ENCODE measurements around the gene PPM1H.
"Not testable (repeated sequence)": the region's sequence is repeated elsewhere in the genome, so short reads cannot be mapped to it uniquely, and the experiment has no call there.

Gene PPM1H

DNA sequence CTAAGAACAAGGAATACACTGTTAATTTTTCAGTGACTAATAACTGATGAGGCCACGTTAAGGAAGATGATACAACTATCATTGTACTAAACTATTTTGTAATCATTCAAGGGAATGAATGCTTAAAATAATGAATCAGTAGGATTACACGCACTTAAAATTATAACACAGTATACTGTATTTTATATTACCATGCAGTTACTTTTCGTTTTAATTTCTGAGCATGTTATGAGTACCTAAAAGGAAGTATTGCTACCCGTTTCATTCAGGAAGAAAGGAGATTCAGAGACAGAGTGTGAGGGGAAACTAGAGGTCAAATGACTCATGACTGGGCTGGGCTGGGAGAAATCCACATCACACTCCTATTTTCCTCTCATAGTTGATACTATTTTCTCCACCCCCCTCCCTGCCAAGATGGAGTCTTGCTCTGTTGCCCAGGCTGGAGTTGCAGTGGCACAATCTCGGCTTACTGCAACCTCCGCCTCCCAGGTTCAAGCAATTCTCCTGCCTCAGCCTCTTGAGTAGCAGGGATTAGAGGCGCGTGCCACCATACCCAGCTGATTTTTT is 202.0 kb downstream of the PPM1H start:
- peak; percentile 75 for DNase-seq (ENCODE audit: low read depth)
- no peak overlapping the region for H3K4me3 ChIP-seq (replicated peaks; ENCODE audit: low read depth, low read length)
- TF ChIP-seq, protein P1, sequence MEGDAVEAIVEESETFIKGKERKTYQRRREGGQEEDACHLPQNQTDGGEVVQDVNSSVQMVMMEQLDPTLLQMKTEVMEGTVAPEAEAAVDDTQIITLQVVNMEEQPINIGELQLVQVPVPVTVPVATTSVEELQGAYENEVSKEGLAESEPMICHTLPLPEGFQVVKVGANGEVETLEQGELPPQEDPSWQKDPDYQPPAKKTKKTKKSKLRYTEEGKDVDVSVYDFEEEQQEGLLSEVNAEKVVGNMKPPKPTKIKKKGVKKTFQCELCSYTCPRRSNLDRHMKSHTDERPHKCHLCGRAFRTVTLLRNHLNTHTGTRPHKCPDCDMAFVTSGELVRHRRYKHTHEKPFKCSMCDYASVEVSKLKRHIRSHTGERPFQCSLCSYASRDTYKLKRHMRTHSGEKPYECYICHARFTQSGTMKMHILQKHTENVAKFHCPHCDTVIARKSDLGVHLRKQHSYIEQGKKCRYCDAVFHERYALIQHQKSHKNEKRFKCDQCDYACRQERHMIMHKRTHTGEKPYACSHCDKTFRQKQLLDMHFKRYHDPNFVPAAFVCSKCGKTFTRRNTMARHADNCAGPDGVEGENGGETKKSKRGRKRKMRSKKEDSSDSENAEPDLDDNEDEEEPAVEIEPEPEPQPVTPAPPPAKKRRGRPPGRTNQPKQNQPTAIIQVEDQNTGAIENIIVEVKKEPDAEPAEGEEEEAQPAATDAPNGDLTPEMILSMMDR (IDR thresholded peaks at IDR 0.05; ENCODE audit: low read length, missing control alignments): no peak

DNA sequence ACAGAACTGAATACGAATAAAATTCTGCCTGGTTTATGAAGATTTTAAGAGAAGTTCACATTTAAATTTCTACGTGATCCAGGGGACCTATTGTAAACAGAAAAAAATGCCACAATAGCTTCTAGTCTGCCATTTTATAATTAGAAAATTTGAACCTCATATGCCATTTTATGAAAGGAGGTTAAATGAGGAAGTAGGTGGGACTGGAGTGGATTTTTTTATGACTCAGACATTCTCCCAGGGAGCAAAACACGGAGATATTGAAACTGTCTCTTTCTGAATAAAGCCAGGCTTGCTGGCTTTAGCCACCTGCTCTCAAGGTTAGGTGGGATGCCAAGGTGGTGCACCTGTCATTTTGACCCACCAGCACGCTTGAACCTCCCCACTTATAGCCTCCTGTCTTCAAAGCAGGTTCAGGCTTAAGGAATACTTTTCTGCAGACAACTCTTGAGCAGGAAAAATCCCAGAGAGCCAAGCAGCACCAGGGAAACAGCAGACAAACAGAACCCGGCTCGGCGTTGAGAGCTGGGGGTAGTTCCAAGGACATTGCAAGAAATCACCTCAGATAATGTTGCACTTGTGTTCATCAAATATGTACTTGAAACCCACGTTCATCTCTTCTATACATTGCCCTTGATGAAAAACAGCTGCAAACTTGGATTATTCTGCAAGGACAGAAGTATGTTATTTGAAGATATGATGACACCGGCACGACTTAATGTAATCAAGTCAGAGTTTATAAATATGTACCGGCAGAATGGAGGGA is 203.7 kb downstream of the PPM1H start:
- TF ChIP-seq, protein P1 (IDR thresholded peaks at IDR 0.05; ENCODE audit: low read length, missing control alignments): no peak
- peak; percentile 39 for DNase-seq (ENCODE audit: low read depth)
- no peak overlapping the region for H3K4me3 ChIP-seq (replicated peaks; ENCODE audit: low read depth, low read length)

DNA sequence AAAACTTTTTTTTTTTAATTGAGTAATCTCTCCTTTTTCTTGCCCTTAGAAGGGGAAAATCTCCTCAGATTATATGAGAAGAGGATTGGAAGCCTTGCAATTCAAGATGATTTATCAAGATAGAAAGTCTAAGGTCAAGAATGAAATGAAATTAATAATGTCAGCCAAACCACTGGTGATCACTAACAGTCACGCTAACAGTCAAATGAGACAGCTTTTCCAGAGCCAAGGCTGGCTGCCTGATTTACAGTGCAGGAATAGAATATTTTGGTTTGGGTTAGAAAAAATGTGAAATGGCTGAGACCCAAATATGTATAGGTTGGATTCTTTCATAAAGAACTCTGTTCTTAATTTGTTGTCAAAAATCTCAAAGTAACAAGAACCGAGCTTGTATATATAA is 204.3 kb downstream of the PPM1H start:
- DNase-seq (ENCODE audit: low read depth): peak; percentile 53
- TF ChIP-seq, protein P1 (IDR thresholded peaks at IDR 0.05; ENCODE audit: low read length, missing control alignments): no peak
- H3K4me3 ChIP-seq (replicated peaks; ENCODE audit: low read depth, low read length): no peak overlapping the region

DNA sequence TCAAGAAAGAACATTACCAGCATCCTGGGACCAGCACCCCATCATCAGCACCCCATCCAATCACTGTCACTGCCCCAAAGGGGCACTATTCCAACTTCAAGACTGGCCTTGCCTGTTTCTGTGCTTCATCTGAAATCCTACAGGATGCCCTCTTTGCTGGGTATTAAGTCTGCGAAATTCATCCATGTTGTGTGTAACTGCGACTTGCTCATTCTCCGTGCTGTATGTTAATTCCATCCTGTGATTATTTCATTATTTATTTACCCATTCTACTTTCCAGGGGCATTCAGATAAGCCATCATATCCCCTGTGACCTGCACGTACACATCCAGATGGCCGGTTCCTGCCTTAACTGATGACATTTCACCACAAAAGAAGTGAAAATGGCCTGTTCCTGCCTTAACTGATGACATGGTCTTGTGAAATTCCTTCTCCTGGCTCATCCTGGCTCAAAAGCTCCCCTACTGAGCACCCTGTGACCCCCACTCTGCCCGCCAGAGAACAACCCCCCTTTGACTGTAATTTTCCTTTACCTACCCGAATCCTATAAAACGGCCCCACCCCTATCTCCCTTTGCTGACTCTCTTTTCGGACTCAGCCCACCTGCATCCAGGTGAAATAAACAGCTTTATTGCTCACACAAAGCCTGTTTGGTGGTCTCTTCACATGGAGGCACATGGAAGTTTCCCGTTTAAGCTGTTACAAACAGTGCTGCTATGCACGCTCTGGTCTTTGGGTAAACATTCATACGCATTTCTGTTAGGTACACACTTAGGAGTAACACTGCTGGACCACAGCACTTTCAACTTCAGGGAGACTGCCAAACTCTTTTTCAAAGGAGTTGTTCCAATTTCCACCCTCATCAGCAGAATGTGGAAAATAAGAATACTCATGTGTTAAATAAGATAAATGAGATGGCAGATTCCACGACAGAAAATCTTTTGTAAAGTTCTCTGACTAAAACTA is 205.1 kb downstream of the PPM1H start:
- DNase-seq (ENCODE audit: low read depth); H3K4me3 ChIP-seq (replicated peaks; ENCODE audit: low read depth, low read length): not testable (repeated sequence)

DNA sequence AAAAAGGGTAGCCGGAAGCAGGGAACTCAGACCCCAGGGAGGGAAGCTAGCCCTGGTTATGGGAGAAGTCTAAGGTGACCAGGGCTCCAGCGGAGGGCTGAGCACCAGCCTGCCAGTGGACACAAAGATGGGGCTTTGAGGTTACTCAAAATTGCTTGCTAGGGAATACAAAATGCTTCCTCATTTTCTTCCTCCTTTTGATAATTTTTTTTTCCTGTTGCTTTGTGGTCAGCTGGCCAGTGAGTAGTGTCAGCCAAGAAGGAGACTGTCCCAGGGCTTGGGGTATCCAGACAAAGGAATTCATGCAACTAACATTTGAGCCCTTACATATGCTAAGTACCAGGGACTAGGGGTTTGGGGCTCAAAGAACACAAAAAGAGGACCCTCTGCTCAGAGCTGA is 206.2 kb downstream of the PPM1H start:
- H3K4me3 ChIP-seq (replicated peaks; ENCODE audit: low read depth, low read length): no peak overlapping the region
- TF ChIP-seq, protein P1 (IDR thresholded peaks at IDR 0.05; ENCODE audit: low read length, missing control alignments): no peak

DNA sequence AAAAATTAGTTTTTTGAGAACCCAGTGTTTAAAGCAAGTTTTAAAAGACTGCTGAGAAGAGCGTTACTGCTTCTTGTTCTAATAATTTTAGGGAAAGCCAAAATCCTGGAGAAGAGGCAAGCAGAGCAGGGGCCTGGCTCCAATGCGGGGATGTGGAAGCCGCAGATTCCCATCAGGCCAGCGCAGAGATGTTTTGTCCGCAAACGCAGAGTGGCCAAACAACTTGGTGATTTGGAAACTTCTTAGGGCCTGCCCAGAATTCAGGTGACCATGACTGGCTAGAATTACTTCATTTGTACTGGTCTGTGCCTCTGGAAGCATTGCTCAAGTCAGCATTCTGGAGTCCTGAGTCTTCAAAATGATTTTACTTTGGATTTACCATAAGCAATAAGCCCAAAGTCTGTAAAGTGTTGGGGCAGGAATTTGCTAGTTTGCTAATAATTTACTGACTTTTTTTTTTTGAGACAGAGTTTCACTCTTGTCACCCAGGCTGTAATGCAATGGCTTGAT is 208.4 kb downstream of the PPM1H start:
- TF ChIP-seq, protein P1 (IDR thresholded peaks at IDR 0.05; ENCODE audit: low read length, missing control alignments): no peak
- no peak for DNase-seq (ENCODE audit: low read depth)
- no peak overlapping the region for H3K4me3 ChIP-seq (replicated peaks; ENCODE audit: low read depth, low read length)

More for the DNA sequence above, 206.2 kb downstream of the PPM1H start:
- no peak for DNase-seq (ENCODE audit: low read depth)

DNA sequence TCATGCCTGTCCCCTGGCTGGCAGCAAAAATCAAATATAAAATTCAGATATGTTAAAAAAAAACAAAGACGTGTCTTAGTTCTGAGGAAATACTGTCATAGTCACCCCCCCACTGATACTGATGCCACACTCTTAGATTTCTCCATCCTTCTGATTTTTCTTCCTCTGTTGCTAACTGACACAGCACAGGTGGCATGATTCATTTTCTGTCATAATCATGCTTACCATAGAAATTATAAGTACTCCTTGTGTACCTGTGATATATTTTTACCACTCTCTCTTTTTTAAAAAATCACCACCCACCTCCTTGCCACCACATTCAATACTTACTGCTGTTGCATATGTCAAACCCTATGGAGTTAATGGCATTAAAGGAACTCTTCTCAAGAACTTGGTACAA is 209.2 kb downstream of the PPM1H start:
- TF ChIP-seq, protein P1 (IDR thresholded peaks at IDR 0.05; ENCODE audit: low read length, missing control alignments): no peak
- no peak overlapping the region for H3K4me3 ChIP-seq (replicated peaks; ENCODE audit: low read depth, low read length)
- DNase-seq (ENCODE audit: low read depth): no peak

Data from fibroblast of pulmonary artery (primary cell).